ENCODE measurements around the gene BCAP29.

Gene BCAP29

DNA sequence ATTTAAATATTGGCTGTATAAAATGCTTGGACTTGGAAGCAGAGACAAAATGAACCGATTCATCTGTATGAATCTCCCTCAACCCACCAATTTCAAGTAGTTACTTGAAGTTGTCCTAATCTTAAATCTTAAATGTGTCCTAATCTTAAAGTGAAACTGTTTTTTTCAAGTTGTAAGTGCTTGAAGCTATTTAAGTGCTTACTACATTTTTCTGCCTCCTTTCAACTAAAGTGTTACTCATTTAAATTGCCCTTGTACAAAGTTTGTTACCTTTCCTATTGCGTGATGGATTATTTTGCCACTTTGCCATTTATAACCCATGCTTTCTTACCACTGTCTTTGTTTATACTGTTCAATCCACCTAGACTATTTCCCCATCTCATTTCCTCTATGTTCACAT, 2.8 kb downstream of the BCAP29 start:
- no peak for DNase-seq (ENCODE audit: low read depth in 2 of 2)

DNA sequence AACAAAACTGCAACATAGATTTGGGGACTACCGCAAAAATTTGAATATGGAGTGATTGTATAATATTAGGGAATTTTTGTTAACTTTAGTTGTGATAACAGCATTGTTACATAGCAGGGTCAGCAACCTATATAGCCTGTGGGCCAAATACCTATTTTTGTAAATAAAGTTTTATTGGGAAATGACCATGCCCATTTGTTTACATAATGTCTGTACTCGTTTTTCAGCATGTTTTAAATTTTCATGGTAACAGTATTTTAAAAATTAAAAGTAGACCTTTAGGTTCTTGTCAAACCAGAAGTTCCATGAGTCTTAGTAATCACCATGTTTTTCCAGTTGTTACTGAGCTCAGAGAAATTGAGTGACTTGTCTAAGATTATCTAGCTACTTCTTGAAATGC, 4.7 kb downstream of the BCAP29 start:
- DNase-seq (ENCODE audit: low read depth in 2 of 2), result no peak

DNA sequence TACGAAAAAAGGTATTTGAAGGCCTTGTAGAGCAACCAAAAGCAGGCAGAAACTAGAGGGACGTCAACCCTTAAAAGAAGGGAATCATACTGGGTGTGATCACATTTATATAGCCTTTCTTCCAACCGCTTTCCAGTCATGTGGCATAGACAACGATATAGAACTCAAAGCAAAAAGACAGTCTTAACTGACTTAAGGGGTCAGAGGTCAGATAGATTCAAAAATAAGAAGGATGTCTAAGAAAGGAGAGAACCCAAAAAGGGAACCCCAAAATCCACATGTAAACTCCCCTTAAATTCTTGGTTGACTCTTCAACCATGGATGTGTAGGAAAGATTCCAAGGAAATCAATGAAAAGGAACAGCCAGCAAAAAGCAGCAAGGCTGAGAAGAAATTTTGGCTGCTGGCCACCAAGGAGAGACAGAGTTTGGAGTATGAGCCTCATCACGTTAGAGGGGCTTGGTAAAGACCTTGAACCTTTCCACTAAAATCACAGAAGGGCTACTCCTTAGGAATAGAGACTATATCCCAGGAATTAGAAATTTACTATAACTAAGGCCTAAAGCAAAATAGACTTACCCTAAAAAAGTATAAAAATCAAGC, 8.6 kb downstream of the BCAP29 start:
- no peak for DNase-seq (ENCODE audit: low read depth in 2 of 2)

DNA sequence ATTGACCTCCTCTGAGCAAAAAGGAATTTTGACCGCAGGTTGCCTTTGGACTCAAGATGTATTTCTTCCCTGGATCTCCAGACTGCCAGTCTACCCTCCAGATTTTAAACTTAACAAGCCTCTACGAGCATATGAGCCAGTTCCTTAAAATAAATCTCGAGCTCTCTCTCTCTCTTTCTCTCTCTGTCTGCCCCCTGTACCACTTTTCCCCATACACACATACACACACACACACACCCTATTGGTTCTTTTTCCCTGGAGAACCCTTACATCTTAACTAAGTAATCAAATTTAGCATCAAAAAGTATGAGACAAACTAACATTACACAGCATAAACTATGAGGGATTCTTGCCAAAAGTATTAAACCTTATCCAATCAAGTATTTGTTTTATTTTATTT, 11.4 kb downstream of the BCAP29 start:
- no peak for DNase-seq (ENCODE audit: low read depth in 2 of 2)

DNA sequence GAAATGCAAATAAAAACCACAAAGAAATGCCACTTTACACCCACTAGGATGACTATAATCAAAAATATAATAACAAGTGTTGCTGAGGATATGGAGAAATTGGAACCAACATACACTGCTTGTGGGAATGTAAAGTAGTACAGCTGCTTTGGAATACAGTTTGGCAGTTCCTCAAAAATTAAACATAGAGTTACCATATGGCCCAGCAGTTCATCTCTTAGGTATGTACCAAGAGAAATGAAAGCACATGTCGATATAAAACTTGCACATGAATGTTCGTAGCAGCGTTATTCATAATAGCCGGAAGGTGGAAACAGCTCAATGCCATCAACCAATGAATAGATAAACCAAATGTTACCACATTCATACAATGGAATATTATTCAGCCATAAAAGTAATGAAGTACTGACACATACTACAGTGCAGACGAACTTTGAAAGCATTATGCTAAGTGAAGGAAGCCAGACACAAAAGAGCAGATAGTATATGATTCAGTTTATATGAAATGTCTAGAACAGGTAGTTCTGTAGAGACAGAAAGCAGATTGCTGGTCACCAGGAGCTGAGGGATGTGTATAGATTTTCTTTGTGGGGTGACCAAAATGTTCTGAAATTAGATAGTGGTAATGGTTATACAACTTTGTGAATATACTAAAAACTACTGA, 12.4 kb downstream of the BCAP29 start:
- DNase-seq (ENCODE audit: low read depth in 2 of 2), result no peak

DNA sequence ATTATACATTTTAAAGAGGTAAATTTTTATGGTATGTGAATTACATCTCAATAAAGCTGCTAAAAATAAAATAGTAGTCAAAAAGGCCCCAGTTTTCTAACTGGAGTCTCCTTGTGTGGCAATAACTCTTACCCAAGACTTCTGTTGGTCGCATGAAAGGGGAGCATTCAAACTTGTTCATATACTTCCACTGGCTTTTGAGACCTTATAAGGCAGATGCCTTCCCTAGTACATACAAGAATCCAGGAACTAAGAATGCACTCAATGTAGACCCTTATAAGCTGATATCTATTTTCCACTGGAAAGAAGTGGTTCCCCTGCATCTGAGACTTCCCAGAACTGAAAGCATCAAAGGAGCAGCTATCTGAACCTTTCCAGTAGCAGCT, 13.0 kb downstream of the BCAP29 start:
- DNase-seq (ENCODE audit: low read depth in 2 of 2), result no peak

DNA sequence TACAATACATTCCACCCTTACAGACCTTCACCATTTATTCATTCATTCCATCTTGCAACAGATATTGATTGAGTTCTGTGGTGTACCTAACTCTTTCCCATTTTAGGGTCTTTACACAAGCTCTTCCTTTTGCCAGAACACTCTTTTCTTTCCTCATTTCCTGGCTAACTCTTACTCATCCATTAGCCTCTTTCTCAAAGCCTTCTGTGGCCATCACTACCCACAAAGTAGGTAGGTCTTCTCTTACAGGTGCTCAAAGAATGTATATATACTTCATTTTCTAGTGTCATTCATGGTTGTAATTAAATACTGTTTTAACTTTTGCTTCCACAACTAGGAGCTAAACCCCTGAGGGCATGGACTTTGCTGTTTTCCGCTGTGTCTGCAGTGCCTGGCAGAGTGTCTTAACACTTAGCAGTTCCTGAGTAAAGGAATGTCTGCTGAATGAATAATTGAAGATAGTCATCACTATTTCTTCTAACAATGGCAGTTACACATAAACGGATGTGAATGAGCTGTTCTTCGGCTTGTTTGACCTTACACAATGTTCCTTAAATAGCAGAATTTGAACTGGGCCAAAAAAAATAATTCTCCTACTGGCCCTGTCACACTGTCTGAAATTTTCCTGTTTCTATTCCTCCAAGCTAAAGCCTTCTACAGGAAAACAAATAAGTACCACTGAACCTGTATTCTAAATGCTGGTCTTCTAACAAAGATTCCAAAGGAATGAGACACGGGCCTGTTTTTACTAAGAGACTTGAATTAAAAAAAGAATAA, 15.1 kb downstream of the BCAP29 start:
- DNase-seq (ENCODE audit: low read depth in 2 of 2), result no peak

DNA sequence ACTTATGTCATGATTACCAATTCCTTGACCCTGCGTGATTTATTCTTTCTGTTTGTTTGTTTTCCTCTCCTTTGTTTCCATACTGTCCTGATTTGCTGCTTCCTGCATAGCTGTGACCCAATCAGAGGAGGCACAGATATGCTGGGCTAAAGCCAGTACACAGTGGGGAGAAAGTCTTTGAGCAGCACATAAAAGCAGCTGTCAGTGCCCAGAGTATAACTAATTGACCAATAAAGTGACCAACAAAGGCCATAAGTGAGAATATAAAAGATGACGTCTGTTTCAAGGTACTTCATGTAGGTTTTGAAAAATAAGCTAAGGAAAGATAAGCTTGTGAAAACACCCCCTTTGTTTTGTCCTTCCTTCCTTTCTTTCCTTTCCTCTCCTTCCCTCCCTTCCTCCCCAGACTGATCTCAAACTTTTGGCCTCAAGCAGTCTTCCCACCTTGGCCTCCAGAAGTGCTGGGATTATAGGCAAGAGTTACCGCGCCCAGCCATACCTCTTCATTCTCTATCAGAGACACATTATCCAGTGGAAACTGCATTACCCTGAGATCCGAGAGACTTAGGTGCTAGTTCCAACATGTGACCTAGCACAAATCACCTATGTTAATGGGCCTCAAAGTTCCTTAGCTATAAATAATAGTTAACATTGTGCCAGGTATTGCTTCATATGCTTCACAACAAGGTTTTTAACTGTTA, 17.0 kb downstream of the BCAP29 start:
- DNase-seq (ENCODE audit: low read depth in 2 of 2), result no peak

- no peak for DNase-seq (ENCODE audit: low read depth in 2 of 2)
These were observed 17.5 kb downstream of the BCAP29 start for GRCh38 chr7:107597582-107597916.

- no peak for DNase-seq (ENCODE audit: low read depth in 2 of 2)
These were observed 17.9 kb downstream of the BCAP29 start for GRCh38 chr7:107597953-107598352.

- DNase-seq (ENCODE audit: low read depth in 2 of 2), result no peak
These were observed 19.2 kb downstream of the BCAP29 start for GRCh38 chr7:107599262-107599661.

- DNase-seq (ENCODE audit: low read depth in 2 of 2), result no peak
These were observed 20.8 kb downstream of the BCAP29 start for GRCh38 chr7:107600816-107601215.

GRCh38 chr7:107605218-107605815, 25.3 kb downstream of the BCAP29 start:
- no peak for DNase-seq (ENCODE audit: low read depth in 2 of 2)

- DNase-seq (ENCODE audit: low read depth in 2 of 2), result no peak
These were observed 26.3 kb downstream of the BCAP29 start for GRCh38 chr7:107606303-107606702.

DNA sequence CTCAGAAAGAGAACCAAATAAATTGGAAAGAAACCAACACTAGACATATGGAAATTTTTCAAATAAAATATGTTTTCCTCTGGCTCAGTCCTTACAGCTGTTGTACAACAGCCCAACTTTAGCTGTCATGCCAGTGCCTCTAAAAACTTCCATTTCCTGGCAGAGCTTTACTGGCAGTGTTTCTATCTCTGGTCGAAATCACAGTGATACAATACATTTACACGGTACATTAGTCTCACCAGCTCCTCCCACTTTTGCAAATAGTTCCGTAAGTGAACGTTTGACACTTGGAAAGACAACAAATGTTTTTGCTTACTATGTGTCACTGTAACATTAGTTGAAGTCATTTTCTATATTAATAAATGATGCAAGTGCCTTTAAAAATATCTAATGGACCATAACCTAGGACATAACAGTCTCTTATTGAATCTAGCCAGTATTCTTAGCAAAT, 29.8 kb downstream of the BCAP29 start:
- no peak for DNase-seq (ENCODE audit: low read depth in 2 of 2)

DNA sequence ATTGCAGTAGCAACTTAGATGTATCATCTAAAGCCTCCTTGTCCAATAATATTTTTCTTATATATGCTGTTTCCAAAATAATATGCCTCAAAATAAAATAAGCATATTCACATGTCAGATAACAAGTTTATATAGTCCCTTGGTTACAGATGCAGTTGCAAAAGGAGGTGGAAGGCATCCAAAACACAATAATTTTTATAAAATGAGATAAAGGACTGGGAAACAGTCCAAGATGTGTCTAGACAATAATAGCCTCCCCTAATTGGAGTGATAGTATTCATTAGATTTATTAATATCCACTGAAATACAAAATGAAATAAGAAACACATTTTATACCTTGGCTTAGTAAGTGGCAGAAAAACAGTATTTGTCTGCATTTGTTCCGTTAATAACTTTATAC, 30.3 kb downstream of the BCAP29 start:
- no peak for DNase-seq (ENCODE audit: low read depth in 2 of 2)

- no peak for DNase-seq (ENCODE audit: low read depth in 2 of 2)
These were observed 33.4 kb downstream of the BCAP29 start for GRCh38 chr7:107613439-107613838.

DNA sequence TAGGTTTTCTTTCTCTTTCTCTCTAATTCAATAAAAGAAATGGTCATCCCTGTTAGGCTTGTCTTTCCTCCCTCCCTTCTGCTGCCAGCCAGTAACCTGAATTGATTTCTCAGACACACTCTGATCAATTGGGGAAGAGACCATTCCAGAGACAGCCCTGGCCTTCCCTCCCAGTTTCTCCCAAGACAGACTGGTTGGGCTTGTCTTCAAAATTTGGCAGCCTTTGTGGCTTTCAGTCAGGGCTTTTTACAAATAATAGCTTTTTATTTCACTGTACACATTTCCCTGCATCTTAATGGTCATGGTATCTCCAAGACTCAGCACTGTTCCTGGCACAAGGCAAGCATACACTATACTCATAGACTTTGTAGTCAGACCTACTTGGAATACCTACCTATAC, 33.9 kb downstream of the BCAP29 start:
- DNase-seq (ENCODE audit: low read depth in 2 of 2), result no peak

- no peak for DNase-seq (ENCODE audit: low read depth in 2 of 2)
These were observed 34.4 kb downstream of the BCAP29 start for GRCh38 chr7:107614425-107614824.

DNA sequence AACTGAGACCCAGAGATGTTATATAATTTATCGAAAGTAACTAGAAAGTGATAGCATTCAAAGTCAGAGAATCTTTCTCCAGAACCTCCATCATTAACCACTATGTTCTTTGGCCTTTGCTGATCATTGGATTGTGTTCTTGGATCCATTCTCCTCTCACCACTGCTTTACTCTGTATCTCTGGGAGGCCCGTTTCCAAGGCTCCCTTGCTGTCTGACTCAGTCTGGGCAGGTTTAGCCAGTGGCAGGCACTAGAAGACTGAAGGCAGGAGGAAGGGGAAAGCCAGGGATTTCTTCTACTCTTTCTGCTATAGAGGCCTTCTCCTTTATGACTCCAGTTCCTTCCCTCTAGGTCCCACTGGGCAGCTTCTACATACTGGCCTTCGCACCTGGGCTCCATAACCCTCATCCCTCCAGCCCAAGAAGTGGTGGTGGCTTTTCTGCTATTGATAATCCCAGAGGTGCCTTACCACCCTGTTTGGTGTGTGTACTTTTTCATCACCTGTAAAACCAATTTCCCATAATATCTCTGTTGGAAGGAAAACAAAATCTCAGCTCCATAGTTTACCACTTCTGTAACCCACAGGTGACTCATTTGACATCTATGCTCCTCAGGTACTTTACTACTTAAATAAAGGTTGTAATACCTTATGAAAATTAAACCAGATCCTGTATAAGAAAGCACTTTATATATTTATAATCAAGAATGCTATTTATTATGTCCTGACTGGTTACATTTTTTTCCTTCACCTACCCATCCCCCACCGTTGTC, 36.0 kb downstream of the BCAP29 start:
- DNase-seq (ENCODE audit: low read depth in 2 of 2), result no peak

- no peak for DNase-seq (ENCODE audit: low read depth in 2 of 2)
These were observed 42.4 kb downstream of the BCAP29 start for GRCh38 chr7:107622429-107622828.

All from stimulated activated CD4-positive, alpha-beta T cell treated with anti-CD3 and anti-CD28 coated beads, Interleukin-1b, Interleukin-23, amount 100 ng/mL, for 1 hour (primary cell).